Measurements from ENCODE around the gene USP37. TPM values are rescaled to one million over a fixed set of nuclear protein-coding genes. Genes with fewer than 3 reads are reported as not detected.

The USP37 gene
- polyA plus RNA-seq, 3 donors: 1.3 to 2.4 (median 2.2) TPM

DNA sequence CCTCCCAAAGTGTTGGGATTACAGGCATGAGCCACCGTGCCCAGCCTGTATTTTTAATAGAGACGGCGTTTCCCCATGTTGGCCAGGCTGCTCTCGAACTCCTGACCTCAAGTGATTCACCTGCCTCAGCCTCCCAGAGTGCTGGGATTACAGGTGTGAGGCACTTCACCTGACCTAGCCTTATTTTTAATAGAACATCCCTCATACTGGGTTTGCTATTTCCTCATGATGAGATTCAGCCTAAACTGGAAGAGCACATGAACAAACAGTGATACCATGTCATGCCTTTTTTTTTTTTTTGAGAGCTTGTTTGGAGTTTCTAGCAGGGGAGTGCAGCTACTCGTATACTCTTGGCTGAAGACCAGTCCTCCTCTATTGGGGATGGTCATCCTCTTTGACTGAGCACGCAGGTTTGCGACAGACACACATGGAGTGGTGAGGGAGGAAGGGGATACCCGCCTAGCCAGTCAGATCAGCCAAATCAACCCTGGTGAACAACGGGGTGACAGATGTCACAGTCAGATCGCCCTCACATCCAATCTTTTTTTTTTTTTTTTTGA, 67.6 kb downstream of the USP37 start:
- 93 to 96% (median 94%) methylated on average over 9 to 10 of the region's 10 CpGs for WGBS, 3 donors
- no peak overlapping the region for H3K27ac ChIP-seq (ENCODE audit: low read depth, low read length)

DNA sequence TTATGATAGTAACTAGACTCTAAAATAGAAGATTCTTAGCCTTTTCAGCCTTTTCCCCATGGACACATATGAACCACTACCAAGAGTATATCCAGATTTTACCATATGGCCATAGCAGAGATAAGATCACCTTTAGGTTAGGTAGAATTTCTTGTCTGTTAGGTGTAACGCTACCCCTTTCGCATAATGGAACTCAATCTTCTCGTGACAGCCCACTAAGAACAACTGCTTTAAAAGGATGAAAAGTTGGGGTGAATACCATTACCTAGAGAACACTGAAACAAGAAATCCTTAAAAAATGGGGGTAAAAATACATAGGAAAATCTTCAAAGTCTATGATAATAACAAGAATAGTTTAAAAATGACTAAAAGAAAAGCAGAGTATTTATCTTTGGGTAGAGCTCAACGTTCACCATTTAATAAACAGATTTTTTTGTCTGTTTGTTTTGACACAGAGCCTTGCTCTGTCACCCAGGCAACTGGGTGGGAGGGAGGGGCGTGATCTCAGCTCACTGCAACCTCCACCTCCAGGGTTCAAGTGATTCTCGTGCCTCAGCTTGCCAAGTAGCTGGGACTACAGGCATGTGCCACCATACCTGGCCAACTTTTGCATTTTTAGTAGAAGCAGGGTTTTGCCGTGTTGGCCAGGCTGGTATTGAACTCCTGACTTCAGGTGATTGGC, 82.0 kb downstream of the USP37 start:
- no peak overlapping the region for H3K27ac ChIP-seq (ENCODE audit: low read depth, low read length)
- 68 to 83% (median 78%) methylated on average over 7 of the region's 7 CpGs for WGBS, 3 donors

DNA sequence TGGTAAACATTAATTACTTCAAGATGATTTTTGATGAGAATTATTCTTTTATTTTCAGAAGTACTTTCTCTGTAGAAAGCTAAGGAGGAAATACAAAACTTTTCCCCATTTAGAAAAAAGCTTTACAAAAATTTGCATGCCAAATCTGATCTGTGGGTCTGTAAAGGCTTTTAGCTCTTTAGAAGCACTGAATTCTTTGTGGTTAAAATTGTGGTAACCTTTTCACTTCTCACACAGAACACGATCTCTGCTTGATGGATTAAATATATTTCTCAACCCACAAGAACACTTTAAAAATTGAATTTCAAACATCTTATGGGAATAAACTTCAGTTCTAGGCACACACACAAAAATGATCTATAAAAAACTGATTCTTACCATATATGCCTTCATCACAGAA, 85.5 kb downstream of the USP37 start:
- no peak overlapping the region for H3K27ac ChIP-seq (ENCODE audit: low read depth, low read length)
- WGBS, 3 donors: 51 to 69% (median 52%) methylated on average over 1 of the region's 1 CpG

DNA sequence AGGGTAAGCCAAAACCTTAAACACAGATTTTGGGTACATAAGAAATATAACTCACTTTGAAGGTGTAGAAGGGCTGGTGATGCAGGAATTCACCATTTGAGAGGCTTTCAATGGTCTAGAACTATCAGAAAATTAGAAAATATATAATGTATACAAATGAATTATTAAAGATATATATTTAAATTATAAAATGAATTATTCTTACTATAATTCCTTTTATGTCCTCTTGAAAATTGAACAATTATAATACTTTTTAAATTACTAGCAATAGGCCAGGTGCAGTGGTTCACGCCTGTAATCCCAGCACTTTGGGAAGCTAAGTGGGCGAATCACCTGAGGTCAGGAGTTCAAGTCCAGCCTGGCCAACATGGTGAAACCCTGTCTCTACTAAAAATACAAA, 88.6 kb downstream of the USP37 start:
- WGBS, 3 donors: 93 to 98% (median 98%) methylated on average over 2 of the region's 2 CpGs
- H3K27ac ChIP-seq (ENCODE audit: low read depth, low read length): no peak overlapping the region

DNA sequence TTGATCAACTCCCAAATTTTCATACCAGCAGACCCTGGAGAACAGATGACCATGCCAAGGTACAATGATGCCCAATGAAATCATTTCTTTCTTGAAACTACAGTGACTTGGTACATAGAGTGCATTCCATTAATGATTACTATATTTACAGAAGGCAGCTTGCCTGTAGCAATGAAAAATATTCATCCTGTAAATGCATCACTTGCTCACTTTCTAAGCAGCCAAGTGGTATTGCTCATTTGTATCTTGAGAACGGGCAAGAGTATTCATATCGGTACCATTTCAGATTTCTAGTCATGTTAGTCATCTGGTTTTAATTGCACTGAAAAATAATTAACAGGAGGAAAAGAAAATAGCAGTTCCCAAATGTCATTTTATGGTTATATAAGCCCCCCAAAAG, 89.6 kb downstream of the USP37 start:
- WGBS, 3 donors: 76 to 97% (median 93%) methylated on average over 2 of the region's 2 CpGs
- H3K27ac ChIP-seq (ENCODE audit: low read depth, low read length): no peak overlapping the region

DNA sequence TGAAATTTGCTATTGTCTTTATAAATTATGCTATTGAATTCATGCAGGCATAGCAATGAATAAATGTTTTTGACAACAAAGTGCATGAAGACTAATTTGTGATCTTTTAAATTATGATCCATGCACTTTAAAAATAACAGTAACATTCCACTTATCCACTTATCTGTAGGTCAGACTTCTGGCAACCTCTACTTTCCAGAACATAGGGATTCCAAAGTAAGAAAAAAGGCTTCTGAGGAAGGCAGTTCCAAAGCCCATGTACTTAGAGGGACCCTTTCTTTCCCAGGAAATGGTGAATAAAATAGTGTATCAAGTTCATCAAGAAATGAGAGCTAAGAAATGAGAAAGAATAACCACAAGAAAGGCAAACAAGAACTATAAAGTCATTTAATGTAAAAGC, 90.9 kb downstream of the USP37 start:
- H3K27ac ChIP-seq (ENCODE audit: low read depth, low read length): no peak overlapping the region

DNA sequence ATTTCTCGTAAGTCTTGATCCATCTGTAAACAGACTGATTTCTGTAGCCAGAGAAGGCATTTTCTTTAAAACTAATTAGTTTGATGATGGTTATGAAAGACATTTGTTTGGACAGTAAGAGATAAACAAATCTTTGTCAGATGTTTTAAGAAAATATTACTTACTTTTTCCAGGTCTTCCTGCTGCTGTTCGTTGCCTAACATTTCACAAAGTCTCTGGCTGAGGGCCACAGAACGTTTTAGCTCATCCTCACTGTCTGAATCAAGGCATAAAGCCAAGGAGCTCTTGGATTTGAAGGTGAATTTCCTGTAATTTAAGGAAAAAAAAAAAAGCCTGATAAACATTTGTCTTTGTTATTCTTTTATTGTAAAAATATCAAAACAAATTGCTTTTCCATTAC, 91.5 kb downstream of the USP37 start:
- H3K27ac ChIP-seq (ENCODE audit: low read depth, low read length): no peak overlapping the region
- 39 to 53% (median 40%) methylated on average over 3 of the region's 3 CpGs for WGBS, 3 donors

DNA sequence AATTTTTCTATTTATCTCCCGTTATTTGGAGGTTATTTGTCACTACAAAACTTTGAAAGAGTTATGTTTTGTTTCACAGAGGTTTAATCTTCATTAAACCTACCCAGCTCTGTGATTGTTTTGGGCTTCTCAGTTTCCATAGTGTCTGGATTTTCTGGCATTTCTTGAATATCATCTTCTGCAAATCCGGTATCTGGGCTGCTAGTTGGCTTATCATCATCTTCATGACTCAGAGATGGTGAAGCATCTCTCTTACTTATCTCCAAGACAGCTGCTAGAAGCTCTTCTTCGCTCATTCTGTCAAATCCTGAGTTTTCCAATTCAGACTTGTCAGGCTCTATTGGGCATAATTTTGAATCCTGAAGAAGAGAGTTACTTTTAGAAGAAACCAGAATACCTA, 93.6 kb downstream of the USP37 start:
- H3K27ac ChIP-seq (ENCODE audit: low read depth, low read length): no peak overlapping the region
- WGBS, 3 donors: 74 to 85% (median 80%) methylated on average over 3 of the region's 3 CpGs

DNA sequence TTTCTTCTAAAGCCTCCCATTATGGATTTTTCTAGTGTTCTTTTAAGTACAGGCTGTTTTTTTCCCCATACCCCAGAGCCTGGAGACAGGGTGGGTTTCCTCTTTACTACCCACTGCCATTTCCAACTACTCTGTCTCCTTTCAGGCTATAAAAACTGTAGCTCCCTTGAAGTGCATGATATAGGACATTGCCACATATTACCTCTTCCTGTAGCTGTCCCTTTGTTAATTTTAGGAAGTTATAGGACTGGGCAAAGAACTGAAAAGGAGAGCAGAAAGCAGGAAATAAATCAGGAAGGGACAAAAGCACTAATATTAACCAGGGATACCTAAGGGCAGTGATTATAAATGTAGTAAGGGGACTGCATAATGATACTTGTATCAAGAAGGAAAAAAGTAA, 95.2 kb downstream of the USP37 start:
- no peak overlapping the region for H3K27ac ChIP-seq (ENCODE audit: low read depth, low read length)

DNA sequence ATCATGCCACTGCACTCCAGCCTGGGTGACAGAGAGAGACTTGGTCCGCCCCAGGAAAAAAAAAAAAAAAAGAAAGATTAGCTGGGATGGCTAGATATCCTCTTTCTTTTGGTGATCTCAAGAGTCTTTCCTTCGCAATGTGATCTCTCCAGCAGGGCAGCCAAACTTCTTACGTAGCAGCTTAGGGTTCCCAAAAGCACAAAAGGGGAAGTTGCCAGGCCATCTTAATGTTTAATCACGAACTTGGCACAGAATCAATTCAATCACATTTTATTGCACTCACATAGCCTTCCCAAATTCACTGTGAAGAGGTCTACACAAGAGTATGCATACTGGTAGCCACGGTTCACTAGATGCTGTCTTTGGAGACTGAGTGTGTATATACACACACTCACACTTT, 96.2 kb downstream of the USP37 start:
- WGBS, 3 donors: 52 to 72% (median 52%) methylated on average over 5 of the region's 5 CpGs
- no peak overlapping the region for H3K27ac ChIP-seq (ENCODE audit: low read depth, low read length)

DNA sequence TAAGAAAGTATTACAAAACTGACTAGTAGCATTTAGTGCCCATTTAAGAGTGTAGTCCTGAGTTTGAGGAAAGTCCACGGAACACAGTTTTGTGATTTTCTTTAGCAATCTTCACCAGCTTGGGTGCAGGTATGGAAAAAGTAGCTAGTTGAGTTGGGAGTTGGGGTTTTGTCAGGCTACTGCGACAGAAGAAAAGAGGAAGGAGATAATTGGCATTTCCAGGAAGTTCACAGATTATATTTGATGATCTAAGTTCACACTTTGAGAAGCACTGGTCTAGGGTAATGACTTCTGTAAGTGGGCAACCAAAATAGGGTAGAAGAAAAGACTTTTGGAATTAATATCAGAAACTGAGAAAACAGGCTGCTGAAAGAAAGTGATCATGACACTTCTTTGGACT, 97.1 kb downstream of the USP37 start:
- no peak overlapping the region for H3K27ac ChIP-seq (ENCODE audit: low read depth, low read length)
- WGBS, 3 donors: 62 to 91% (median 64%) methylated on average over 2 of the region's 2 CpGs

DNA sequence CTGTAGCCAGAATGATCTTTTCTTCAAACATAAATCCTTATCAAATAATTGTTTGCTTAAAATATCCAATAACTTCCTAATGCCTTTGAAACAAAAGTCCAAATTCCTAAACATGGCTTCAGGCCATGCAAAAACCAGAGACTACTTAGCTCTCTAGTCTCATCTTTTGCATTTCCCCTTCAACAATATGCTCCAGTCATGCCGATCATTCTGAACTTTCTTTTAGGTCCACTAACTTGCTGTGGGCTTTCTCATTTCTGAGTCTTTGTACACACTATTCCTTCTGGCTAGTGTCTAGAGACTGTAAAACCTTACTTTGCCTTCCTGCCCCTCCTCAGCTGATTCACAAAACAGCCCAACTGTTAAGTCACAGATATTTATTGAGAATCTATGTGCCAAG, 97.7 kb downstream of the USP37 start:
- no peak overlapping the region for H3K27ac ChIP-seq (ENCODE audit: low read depth, low read length)
- WGBS, 3 donors: 0% methylated on average over 1 of the region's 1 CpG

DNA sequence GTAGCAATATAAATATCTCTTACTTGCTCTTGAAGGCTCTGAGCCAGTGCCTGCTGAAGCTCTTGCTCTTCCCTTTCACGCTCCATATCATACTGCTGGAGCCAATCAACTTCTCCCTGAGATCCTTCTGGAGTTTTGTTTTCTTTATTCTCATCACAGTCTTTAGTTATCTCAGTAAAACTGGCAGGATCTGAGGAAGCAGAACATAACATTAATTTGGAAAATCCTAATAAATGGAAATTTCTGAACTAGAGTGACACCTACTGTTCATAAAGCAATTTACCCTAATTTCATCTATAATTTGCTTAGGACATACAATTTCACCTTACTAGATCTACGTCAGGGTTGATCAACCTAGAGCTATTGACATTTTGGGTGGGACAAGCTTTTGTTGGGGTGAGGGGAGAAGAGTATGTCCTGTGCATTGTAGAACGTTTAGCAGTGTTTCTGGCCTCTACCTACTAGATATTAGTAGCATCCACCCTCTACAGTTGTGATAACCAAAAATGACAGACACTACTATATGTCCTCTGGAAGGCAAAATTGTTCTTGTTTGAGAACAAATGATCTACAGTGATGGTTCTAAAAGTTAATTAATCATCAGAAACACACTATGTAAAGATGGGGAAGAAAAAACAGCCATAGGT, 102.0 kb downstream of the USP37 start:
- H3K27ac ChIP-seq (ENCODE audit: low read depth, low read length): no peak overlapping the region
- 31 to 36% (median 35%) methylated on average over 3 of the region's 3 CpGs for WGBS, 3 donors

DNA sequence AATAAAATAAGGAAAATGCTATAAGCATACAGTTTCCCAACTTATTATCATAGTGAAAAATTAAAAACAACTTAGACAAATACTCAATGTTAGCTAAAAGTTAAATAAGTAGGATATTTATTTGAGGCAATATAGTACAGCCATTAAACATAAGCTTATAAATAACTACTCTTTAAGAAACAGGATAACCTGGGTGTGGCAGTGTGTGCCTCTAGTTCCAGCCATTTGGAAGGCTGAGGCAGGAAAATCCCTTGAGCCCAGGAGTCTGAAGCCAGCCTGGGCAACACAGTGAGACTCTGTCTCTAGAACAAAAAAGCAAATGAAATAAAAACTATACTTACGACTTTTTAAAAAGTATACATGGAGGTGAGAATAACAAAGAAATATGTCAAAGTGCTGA, 109.6 kb downstream of the USP37 start:
- no peak overlapping the region for H3K27ac ChIP-seq (ENCODE audit: low read depth, low read length)
- 80 to 85% (median 82%) methylated on average over 1 of the region's 1 CpG for WGBS, 3 donors

DNA sequence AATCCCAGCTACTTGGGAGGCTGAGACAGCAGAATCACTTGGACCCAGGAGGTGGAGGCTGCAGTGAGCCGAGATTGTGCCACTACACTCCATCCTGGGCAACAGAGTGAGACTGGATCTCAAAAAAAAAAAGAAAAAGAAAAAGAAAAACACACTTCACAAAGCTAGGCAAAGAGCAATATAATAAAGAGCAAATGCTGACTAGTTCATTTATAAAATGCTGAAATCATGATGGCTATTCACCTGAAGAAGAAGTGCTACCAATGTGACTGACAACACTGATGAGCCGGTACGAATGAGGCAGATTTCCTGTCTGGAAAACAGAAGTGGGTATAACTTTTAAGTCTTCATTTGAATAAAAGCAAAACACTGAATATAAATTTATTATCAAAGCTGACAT, 111.3 kb downstream of the USP37 start:
- WGBS, 3 donors: 88 to 94% (median 90%) methylated on average over 3 of the region's 3 CpGs
- no peak overlapping the region for H3K27ac ChIP-seq (ENCODE audit: low read depth, low read length)

DNA sequence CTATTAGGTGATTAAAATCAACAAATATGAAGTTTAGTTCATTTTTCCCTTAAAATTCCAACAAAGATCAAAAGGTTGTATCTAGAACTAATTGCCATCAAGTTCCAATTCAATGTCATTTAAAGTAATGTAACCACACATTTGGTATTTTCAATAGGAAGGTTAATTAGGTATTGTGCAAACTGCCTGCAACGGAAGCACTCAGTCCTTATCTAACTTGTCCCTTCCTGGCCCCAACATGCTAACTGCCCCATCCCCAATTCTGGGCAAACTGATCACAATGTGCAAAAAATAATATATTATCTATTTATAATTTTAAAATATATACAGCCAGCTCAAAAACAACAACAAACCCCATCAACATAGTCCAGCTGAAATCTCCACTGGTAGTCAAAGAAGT, 116.1 kb downstream of the USP37 start:
- H3K27ac ChIP-seq (ENCODE audit: low read depth, low read length): no peak overlapping the region
- 62 to 74% (median 65%) methylated on average over 1 of the region's 1 CpG for WGBS, 3 donors

DNA sequence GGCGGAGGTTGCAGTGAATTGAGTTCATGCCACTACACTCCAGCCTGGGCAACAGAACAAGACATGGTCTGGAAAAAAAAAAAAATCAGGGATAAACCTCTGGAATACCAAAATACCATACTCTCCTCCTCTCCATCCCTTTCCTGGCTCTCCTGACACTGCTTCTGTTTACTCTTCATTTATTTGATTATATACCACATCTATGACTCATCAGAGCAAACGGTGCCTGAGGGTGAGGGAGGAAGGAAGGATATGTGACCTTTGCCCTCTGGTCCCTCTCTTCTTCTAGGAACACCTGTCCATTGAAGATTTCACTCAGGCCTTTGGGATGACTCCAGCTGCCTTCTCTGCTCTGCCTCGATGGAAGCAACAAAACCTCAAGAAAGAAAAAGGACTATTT, 119.2 kb downstream of the USP37 start:
- H3K27ac ChIP-seq (ENCODE audit: low read depth, low read length): no peak overlapping the region
- 55 to 57% (median 57%) methylated on average over 3 of the region's 3 CpGs for WGBS, 3 donors

DNA sequence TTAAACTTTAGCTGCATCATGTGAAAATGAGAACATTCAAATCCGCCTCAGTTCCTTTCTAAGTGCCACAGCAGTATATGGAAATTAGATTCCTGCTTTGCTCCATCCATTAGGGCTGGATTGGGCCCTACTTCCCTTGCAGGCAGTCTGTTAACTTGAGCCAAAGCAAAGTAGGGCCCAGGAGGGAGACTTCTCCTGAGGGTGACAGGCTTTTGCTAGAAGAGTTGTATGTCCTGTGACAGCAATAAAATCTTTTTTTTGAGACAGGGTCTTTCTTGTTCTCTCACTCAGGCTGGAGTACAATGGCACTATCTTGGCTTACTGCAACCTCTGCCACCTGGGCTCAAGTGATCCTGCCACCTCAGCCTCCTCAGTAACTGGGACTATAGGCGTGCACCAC, 121.1 kb downstream of the USP37 start:
- no peak overlapping the region for H3K27ac ChIP-seq (ENCODE audit: low read depth, low read length)
- 98 to 100% (median 98%) methylated on average over 2 of the region's 2 CpGs for WGBS, 3 donors

DNA sequence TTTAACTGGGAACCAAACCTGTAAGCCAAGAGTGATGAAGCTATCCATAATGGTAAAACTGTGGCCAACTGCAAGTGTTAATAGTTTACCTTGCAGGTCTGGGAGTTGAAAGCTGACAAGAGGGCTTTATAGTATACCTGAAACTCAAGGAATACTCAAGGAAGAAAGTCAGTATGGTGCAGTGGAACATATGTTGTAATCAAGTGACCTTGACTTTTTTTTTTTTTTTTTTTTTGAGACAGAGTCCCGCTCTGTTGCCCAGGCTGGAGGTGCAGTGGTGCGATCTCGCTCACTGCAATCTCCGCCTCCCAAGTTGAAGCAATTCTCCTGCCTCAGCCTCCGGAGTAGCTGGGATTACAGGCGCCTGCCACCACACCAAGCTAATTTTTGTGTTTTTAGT, 121.6 kb downstream of the USP37 start:
- no peak overlapping the region for H3K27ac ChIP-seq (ENCODE audit: low read depth, low read length)
- 69 to 99% (median 97%) methylated on average over 6 of the region's 6 CpGs for WGBS, 3 donors

DNA sequence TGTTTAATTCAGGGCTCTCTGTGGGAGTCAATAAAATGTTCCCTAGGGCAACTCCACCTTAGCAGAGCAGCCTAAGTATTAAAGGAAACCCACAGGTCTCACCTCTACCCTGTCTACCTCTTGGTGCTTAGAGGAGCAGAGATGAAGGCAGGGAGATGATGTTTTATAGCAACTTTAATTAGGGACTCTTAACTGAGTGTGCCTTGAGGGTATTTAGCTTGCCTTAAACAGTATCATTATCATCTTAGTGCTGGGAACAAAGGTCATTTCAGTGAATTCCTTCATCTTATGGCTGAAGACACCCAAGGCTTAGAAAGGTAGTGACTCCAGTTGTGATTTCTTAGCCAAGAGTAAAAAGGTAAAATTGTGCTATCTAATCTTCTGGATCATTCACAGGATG, 122.5 kb downstream of the USP37 start:
- no peak overlapping the region for H3K27ac ChIP-seq (ENCODE audit: low read depth, low read length)

Measured in adipose tissue (tissue), 3 donors.